HEK293 (cell line): ENCODE results near the gene MLEC.

Experiments used
- GLI4 ChIP-seq: fragments of 450-650 bp; formaldehyde crosslinking; IDR thresholded peaks from 2 replicates; pipeline ENCODE4 v1.5.1; 2016; ENCODE audit warnings: missing biosample characterization, missing genetic modification characterization
- KLF8 ChIP-seq: fragments of 450-650 bp; formaldehyde crosslinking; IDR thresholded peaks from 2 replicates; pipeline ENCODE4 v1.5.1; 2016; ENCODE audit warnings: missing biosample characterization, missing genetic modification characterization
- MEIS1 ChIP-seq: sonication (generic); formaldehyde crosslinking; IDR thresholded peaks from 2 replicates; pipeline ENCODE4 v1.8.1; 2022; ENCODE audit warnings: missing genetic modification reagents, mild to moderate bottlenecking, borderline replicate concordance
- OVOL3 ChIP-seq: fragments of 450-650 bp; formaldehyde crosslinking; IDR thresholded peaks from 2 replicates; pipeline ENCODE4 v1.5.1; 2016; ENCODE audit warnings: missing biosample characterization, missing genetic modification characterization
- SP3 ChIP-seq: fragments of 450-650 bp; formaldehyde crosslinking; IDR thresholded peaks from 2 replicates; pipeline ENCODE4 v1.5.1; 2016; ENCODE audit warnings: missing biosample characterization, missing genetic modification characterization
- TCF7L2 ChIP-seq: IDR thresholded peaks from 2 replicates; pipeline ENCODE4 v1.6.1; 2011; ENCODE audit warnings: low read depth, mild to moderate bottlenecking, inconsistent platforms, low read length, moderate library complexity, borderline replicate concordance
- YY2 ChIP-seq: fragments of 450-650 bp; formaldehyde crosslinking; IDR thresholded peaks from 2 replicates; pipeline ENCODE4 v1.5.1; 2016; ENCODE audit warnings: missing biosample characterization, missing genetic modification characterization
- ZBTB17 ChIP-seq: fragments of 450-650 bp; formaldehyde crosslinking; IDR thresholded peaks from 2 replicates; pipeline ENCODE4 v1.5.1; 2016; ENCODE audit warnings: missing biosample characterization, missing genetic modification characterization
- ZBTB21 ChIP-seq: fragments of 450-650 bp; formaldehyde crosslinking; IDR thresholded peaks from 2 replicates; pipeline ENCODE4 v1.5.1; 2017; ENCODE audit warnings: missing biosample characterization, missing genetic modification characterization
- ZNF114 ChIP-seq: fragments of 450-650 bp; formaldehyde crosslinking; IDR thresholded peaks from 2 replicates; pipeline ENCODE4 v1.5.0; 2017; ENCODE audit warnings: missing biosample characterization, missing genetic modification characterization
- ZNF132 ChIP-seq: fragments of 450-650 bp; formaldehyde crosslinking; IDR thresholded peaks from 2 replicates; pipeline ENCODE4 v1.5.1; 2017; ENCODE audit warnings: missing biosample characterization, missing genetic modification characterization, borderline replicate concordance
- ZNF140 ChIP-seq: fragments of 450-650 bp; formaldehyde crosslinking; IDR thresholded peaks from 2 replicates; pipeline ENCODE4 v1.5.1; 2016; ENCODE audit warnings: missing biosample characterization, missing genetic modification characterization
- ZNF155 ChIP-seq: fragments of 450-650 bp; formaldehyde crosslinking; IDR thresholded peaks from 2 replicates; pipeline ENCODE4 v1.5.1; 2016; ENCODE audit warnings: missing biosample characterization, missing genetic modification characterization
- ZNF174 ChIP-seq: fragments of 450-650 bp; formaldehyde crosslinking; IDR thresholded peaks from 2 replicates; pipeline ENCODE4 v1.5.0; 2017; ENCODE audit warnings: missing biosample characterization, mild to moderate bottlenecking, missing genetic modification characterization
- ZNF202 ChIP-seq: fragments of 450-650 bp; formaldehyde crosslinking; IDR thresholded peaks from 2 replicates; pipeline ENCODE4 v1.5.1; 2016; ENCODE audit warnings: missing biosample characterization, missing genetic modification characterization, borderline replicate concordance
- ZNF274 ChIP-seq, 2 experiments: fragments of 200-500 bp in 1 of 2; fragments of 450-650 bp in 1 of 2; sonication (Bioruptor generic) in 1 of 2; formaldehyde crosslinking in 1 of 2; IDR thresholded peaks; 2 replicates each; pipeline versions ENCODE4 v1.5.1 to v1.6.1; 2014 to 2016; ENCODE audit warnings: borderline replicate concordance in 1 of 2, inconsistent platforms in 1 of 2, low read length in 1 of 2, missing biosample characterization in 1 of 2, missing genetic modification characterization in 1 of 2
- ZNF292 ChIP-seq: fragments of 450-650 bp; formaldehyde crosslinking; IDR thresholded peaks from 2 replicates; pipeline ENCODE4 v1.5.1; 2016; ENCODE audit warnings: low read depth, missing biosample characterization, missing genetic modification characterization, borderline replicate concordance
- ZNF324 ChIP-seq: fragments of 450-650 bp; formaldehyde crosslinking; IDR thresholded peaks from 2 replicates; pipeline ENCODE4 v1.5.1; 2016; ENCODE audit warnings: missing biosample characterization, missing genetic modification characterization
- ZNF335 ChIP-seq: fragments of 450-650 bp; formaldehyde crosslinking; conservative IDR thresholded peaks from 2 replicates; pipeline ENCODE4 v1.5.1; 2016; ENCODE audit warnings: missing biosample characterization, missing genetic modification characterization
- ZNF391 ChIP-seq: fragments of 450-650 bp; formaldehyde crosslinking; IDR thresholded peaks from 2 replicates; pipeline ENCODE4 v1.5.1; 2016; ENCODE audit warnings: low read depth, missing biosample characterization, missing genetic modification characterization, borderline replicate concordance
- ZNF394 ChIP-seq: fragments of 450-650 bp; formaldehyde crosslinking; IDR thresholded peaks from 2 replicates; pipeline ENCODE4 v1.5.1; 2016; ENCODE audit warnings: missing biosample characterization, missing genetic modification characterization, mild to moderate bottlenecking, moderate library complexity, borderline replicate concordance
- ZNF423 ChIP-seq: fragments of 450-650 bp; formaldehyde crosslinking; IDR thresholded peaks from 2 replicates; pipeline ENCODE4 v1.5.1; 2016; ENCODE audit warnings: missing biosample characterization, missing genetic modification characterization
- ZNF48 ChIP-seq: fragments of 450-650 bp; formaldehyde crosslinking; IDR thresholded peaks from 2 replicates; pipeline ENCODE4 v1.5.1; 2016; ENCODE audit warnings: missing biosample characterization, missing genetic modification characterization
- ZNF571 ChIP-seq: fragments of 450-650 bp; formaldehyde crosslinking; IDR thresholded peaks from 2 replicates; pipeline ENCODE4 v1.5.0; 2017; ENCODE audit warnings: missing biosample characterization, missing genetic modification characterization
- TF ChIP-seq, protein P1 (sequence below): IDR thresholded peaks from 2 replicates; pipeline ENCODE4 v1.6.1; 2011; ENCODE audit warnings: mild to moderate bottlenecking, low read depth, low read length, borderline replicate concordance
- TF ChIP-seq, protein P2 (sequence below): fragments of 450-650 bp; formaldehyde crosslinking; IDR thresholded peaks from 2 replicates; pipeline ENCODE4 v1.5.1; 2016; ENCODE audit warnings: missing biosample characterization, missing genetic modification characterization
- TF ChIP-seq, protein P3 (sequence below): fragments of 450-650 bp; formaldehyde crosslinking; IDR thresholded peaks from 2 replicates; pipeline ENCODE4 v1.5.1; 2017; ENCODE audit warnings: missing biosample characterization, missing genetic modification characterization
- TF ChIP-seq, protein P4 (sequence below): fragments of 450-650 bp; formaldehyde crosslinking; IDR thresholded peaks from 2 replicates; pipeline ENCODE4 v1.5.1; 2016; ENCODE audit warnings: missing biosample characterization, missing genetic modification characterization, borderline replicate concordance

Gene MLEC

DNA sequence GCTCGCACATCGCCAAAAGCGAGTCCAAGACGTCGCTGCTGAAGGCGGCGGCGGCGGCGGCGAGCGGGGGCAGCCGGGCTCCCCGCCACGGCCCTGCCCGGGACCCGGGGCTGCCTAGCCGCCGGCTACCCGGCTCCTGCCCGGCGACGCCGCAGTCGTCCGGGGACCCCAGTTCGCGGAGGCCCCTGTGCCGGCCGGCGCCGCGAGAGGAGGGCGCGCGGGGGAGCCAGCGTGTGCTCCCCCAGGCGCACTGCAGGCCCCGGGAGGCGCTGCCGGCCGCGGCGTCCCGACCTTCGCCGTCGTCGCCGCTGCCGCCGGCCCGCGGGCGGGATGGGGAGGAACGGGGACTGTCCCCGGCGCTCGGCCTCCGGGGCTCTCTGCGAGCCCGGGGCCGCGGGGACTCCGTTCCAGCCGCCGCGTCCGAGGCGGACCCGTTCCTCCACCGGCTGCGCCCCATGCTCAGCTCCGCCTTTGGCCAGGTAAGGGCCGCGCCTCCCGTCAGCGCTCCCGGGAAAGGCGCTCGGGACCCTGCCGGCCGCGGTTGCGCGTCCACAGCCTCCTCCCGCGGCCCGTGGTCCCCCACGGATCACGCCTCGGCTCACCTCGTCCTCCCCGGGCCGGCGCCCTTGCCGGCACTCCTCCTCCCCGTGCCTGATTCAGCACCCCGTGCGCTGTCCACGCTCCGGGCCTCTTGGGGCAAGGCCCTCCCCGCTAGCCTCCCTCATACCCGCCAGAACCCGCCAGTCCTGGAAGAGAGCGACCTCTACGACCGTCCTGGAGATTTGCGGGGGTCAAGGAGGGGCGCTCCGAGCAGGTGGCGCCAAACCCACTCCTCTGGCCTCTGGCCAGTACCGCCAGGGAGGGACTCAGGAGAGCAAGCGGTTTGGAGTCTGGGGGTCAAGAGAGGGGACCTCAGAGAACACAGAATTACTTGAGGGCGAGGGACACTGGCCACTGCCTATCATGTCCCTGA is 45.8 kb upstream of the MLEC start (continued):
- TF ChIP-seq, protein P1, sequence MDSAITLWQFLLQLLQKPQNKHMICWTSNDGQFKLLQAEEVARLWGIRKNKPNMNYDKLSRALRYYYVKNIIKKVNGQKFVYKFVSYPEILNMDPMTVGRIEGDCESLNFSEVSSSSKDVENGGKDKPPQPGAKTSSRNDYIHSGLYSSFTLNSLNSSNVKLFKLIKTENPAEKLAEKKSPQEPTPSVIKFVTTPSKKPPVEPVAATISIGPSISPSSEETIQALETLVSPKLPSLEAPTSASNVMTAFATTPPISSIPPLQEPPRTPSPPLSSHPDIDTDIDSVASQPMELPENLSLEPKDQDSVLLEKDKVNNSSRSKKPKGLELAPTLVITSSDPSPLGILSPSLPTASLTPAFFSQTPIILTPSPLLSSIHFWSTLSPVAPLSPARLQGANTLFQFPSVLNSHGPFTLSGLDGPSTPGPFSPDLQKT, result no peak
- TF ChIP-seq YY2 (tag by site-specific recombination) (no peak), ZNF324 (tag by site-specific recombination) (no peak), SP3 (tag by site-specific recombination) (no peak), ZNF114 (tag by site-specific recombination) (no peak), ZNF335 (tag by site-specific recombination) (peak; percentile 68), ZNF292 (no peak), ZNF571 (tag by site-specific recombination) (no peak), MEIS1 (CRISPR knock-in tag) (no peak), ZNF155 (tag by site-specific recombination) (no peak), ZNF274 (IDR thresholded peaks at IDR 0.05; ENCODE audit: low read length) (no peak), ZNF274 (tag by site-specific recombination; IDR thresholded peaks at IDR 0.05; ENCODE audit: borderline replicate concordance) (no peak), ZNF391 (tag by site-specific recombination) (0 out of 2 replicates have a peak, but pooled peaks have one; percentile 37), GLI4 (no peak), TCF7L2 (no peak), ZBTB21 (tag by site-specific recombination) (no peak), OVOL3 (tag by site-specific recombination) (no peak), ZNF48 (tag by site-specific recombination) (no peak), ZBTB17 (tag by site-specific recombination) (0 out of 2 replicates have a peak, but pooled peaks have one; percentile 24), KLF8 (tag by site-specific recombination) (peak; percentile 52; the same call in 1 of the 2 replicates), ZNF202 (no peak), ZNF423 (tag by site-specific recombination) (no peak), ZNF174 (tag by site-specific recombination) (no peak), ZNF394 (no peak), ZNF132 (tag by site-specific recombination) (no peak), ZNF140 (tag by site-specific recombination) (no peak)
- TF ChIP-seq, protein P2, sequence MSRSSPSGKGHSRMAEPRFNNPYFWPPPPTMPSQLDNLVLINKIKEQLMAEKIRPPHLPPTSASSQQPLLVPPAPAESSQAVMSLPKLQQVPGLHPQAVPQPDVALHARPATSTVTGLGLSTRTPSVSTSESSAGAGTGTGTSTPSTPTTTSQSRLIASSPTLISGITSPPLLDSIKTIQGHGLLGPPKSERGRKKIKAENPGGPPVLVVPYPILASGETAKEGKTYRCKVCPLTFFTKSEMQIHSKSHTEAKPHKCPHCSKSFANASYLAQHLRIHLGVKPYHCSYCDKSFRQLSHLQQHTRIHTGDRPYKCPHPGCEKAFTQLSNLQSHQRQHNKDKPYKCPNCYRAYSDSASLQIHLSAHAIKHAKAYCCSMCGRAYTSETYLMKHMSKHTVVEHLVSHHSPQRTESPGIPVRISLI, result no peak
- TF ChIP-seq, protein P3, sequence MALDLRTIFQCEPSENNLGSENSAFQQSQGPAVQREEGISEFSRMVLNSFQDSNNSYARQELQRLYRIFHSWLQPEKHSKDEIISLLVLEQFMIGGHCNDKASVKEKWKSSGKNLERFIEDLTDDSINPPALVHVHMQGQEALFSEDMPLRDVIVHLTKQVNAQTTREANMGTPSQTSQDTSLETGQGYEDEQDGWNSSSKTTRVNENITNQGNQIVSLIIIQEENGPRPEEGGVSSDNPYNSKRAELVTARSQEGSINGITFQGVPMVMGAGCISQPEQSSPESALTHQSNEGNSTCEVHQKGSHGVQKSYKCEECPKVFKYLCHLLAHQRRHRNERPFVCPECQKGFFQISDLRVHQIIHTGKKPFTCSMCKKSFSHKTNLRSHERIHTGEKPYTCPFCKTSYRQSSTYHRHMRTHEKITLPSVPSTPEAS (tag by site-specific recombination), result no peak
- TF ChIP-seq, protein P4, sequence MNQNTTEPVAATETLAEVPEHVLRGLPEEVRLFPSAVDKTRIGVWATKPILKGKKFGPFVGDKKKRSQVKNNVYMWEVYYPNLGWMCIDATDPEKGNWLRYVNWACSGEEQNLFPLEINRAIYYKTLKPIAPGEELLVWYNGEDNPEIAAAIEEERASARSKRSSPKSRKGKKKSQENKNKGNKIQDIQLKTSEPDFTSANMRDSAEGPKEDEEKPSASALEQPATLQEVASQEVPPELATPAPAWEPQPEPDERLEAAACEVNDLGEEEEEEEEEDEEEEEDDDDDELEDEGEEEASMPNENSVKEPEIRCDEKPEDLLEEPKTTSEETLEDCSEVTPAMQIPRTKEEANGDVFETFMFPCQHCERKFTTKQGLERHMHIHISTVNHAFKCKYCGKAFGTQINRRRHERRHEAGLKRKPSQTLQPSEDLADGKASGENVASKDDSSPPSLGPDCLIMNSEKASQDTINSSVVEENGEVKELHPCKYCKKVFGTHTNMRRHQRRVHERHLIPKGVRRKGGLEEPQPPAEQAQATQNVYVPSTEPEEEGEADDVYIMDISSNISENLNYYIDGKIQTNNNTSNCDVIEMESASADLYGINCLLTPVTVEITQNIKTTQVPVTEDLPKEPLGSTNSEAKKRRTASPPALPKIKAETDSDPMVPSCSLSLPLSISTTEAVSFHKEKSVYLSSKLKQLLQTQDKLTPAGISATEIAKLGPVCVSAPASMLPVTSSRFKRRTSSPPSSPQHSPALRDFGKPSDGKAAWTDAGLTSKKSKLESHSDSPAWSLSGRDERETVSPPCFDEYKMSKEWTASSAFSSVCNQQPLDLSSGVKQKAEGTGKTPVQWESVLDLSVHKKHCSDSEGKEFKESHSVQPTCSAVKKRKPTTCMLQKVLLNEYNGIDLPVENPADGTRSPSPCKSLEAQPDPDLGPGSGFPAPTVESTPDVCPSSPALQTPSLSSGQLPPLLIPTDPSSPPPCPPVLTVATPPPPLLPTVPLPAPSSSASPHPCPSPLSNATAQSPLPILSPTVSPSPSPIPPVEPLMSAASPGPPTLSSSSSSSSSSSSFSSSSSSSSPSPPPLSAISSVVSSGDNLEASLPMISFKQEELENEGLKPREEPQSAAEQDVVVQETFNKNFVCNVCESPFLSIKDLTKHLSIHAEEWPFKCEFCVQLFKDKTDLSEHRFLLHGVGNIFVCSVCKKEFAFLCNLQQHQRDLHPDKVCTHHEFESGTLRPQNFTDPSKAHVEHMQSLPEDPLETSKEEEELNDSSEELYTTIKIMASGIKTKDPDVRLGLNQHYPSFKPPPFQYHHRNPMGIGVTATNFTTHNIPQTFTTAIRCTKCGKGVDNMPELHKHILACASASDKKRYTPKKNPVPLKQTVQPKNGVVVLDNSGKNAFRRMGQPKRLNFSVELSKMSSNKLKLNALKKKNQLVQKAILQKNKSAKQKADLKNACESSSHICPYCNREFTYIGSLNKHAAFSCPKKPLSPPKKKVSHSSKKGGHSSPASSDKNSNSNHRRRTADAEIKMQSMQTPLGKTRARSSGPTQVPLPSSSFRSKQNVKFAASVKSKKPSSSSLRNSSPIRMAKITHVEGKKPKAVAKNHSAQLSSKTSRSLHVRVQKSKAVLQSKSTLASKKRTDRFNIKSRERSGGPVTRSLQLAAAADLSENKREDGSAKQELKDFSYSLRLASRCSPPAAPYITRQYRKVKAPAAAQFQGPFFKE (tag by site-specific recombination), result no peak
